Astrocyte (in vitro differentiated cells and primary cell): ENCODE measurements around the gene PTPRE. TPM values are rescaled to one million over a fixed set of nuclear protein-coding genes. Genes with fewer than 3 reads are reported as not detected.

Source experiments
- DNase-seq: peaks from one replicate; pipeline ENCODE4 v3.0.0-alpha.2; 2010; ENCODE audit warnings: low read depth
- FAIRE-seq: peaks from 2 replicates; lab custom pipeline; 2011; peaks lifted over from hg19 to GRCh38; lab: Jason Lieb, UNC
- H2AFZ ChIP-seq: 2 replicates; pipeline ENCODE4 v1.6.0; 2012; ENCODE audit warnings: low read depth, low read length, inconsistent platforms
- H3K27ac ChIP-seq: 2 replicates; pipeline ENCODE4 v1.5.1; 2011; ENCODE audit warnings: low read depth, low read length, inconsistent platforms
- H3K27me3 ChIP-seq: 2 replicates; pipeline ENCODE4 v1.6.0; 2011; ENCODE audit warnings: low read length, inconsistent platforms; ENCODE audit not compliant: insufficient read depth
- H3K36me3 ChIP-seq: 2 replicates; pipeline ENCODE4 v1.5.1; 2011; ENCODE audit warnings: low read length, inconsistent platforms; ENCODE audit not compliant: insufficient read depth
- H3K4me1 ChIP-seq: 2 replicates; pipeline ENCODE4 v1.5.1; 2011; ENCODE audit warnings: low read length, inconsistent platforms; ENCODE audit not compliant: insufficient read depth
- H3K4me2 ChIP-seq: 2 replicates; pipeline ENCODE4 v1.6.0; 2012; ENCODE audit warnings: low read length, inconsistent platforms
- H3K4me3 ChIP-seq: 2 replicates; pipeline ENCODE4 v1.5.1; 2011; ENCODE audit warnings: low read depth, mild to moderate bottlenecking, low read length, inconsistent platforms; ENCODE audit not compliant: insufficient read depth
- H3K79me2 ChIP-seq: 2 replicates; pipeline ENCODE4 v1.6.0; 2012; ENCODE audit warnings: mild to moderate bottlenecking, low read length, inconsistent platforms; ENCODE audit not compliant: insufficient read depth
- H3K9ac ChIP-seq: 2 replicates; pipeline ENCODE4 v1.6.0; 2012; ENCODE audit warnings: mild to moderate bottlenecking, low read length, inconsistent platforms
- H3K9me3 ChIP-seq: 2 replicates; pipeline ENCODE4 v1.5.1; 2012; ENCODE audit warnings: low read depth, mild to moderate bottlenecking, low read length, inconsistent platforms; ENCODE audit not compliant: insufficient read depth
- H4K20me1 ChIP-seq: 2 replicates; pipeline ENCODE4 v1.6.0; 2012; ENCODE audit warnings: low read length, inconsistent platforms; ENCODE audit not compliant: insufficient read depth
- H3K27ac Mint-ChIP-seq: one replicate; pipeline ENCODE4 v1.8.0; 2021; ENCODE audit warnings: mild to moderate bottlenecking, mixed read lengths; ENCODE audit not compliant: unreplicated experiment
- H3K27me3 Mint-ChIP-seq: one replicate; pipeline ENCODE4 v1.8.0; 2021; ENCODE audit warnings: low read depth, mixed read lengths; ENCODE audit not compliant: unreplicated experiment
- H3K36me3 Mint-ChIP-seq: one replicate; pipeline ENCODE4 v1.8.0; 2021; ENCODE audit warnings: low read depth, mixed read lengths; ENCODE audit not compliant: unreplicated experiment
- H3K4me1 Mint-ChIP-seq: one replicate; pipeline ENCODE4 v1.8.0; 2021; ENCODE audit warnings: low read depth, mixed read lengths; ENCODE audit not compliant: unreplicated experiment
- H3K4me3 Mint-ChIP-seq: one replicate; pipeline ENCODE4 v1.8.0; 2021; ENCODE audit warnings: mild to moderate bottlenecking, moderate library complexity, mixed read lengths; ENCODE audit not compliant: unreplicated experiment
- H3K9me3 Mint-ChIP-seq: one replicate; pipeline ENCODE4 v1.8.0; 2021; ENCODE audit warnings: mild to moderate bottlenecking, mixed read lengths; ENCODE audit not compliant: unreplicated experiment
- CTCF ChIP-seq: IDR thresholded peaks from 2 replicates; pipeline ENCODE4 v1.5.1; 2011; ENCODE audit warnings: low read depth, mild to moderate bottlenecking, inconsistent platforms, low read length, moderate library complexity; ENCODE audit not compliant: insufficient read depth
- EZH2 ChIP-seq: IDR thresholded peaks from 2 replicates; pipeline ENCODE4 v1.6.1; 2012; ENCODE audit warnings: mild to moderate bottlenecking, low read length, inconsistent platforms; ENCODE audit not compliant: insufficient read depth
- total RNA-seq: library from RNA; stranded (reverse); gene quantifications from 2 replicates; pipeline ENCODE4 v1.2.1, GENCODE V29; 2021

The PTPRE gene
- total RNA-seq, 1 donor from 2014 or later, result 14.1 TPM

- H2AFZ ChIP-seq, result no peak overlapping the region
- H3K4me1 ChIP-seq, result peaks cover 46% of the 10 kb centered on the region
- no peaks in the 10 kb centered on the region for H3K9me3 ChIP-seq
- peak overlapping the region; percentile 40 for H3K9ac ChIP-seq
- Mint-ChIP-seq H3K4me3 (peak overlapping the region; percentile 54), H3K4me1 (peaks cover 65% of the 10 kb centered on the region), H3K27me3 (no peaks in the 10 kb centered on the region), H3K9me3 (peaks cover 4% of the 10 kb centered on the region), H3K36me3 (peaks cover 8% of the 10 kb centered on the region), H3K27ac (peak overlapping the region; percentile 98)
- H3K4me3 ChIP-seq, result no peak overlapping the region
- no peaks in the 10 kb centered on the region for H3K27me3 ChIP-seq
- no peak for TF ChIP-seq EZH2
- no peak for TF ChIP-seq CTCF
- peak; percentile 96 for DNase-seq
- no peaks in the 10 kb centered on the region for H3K36me3 ChIP-seq
- H3K4me2 ChIP-seq, result peak overlapping the region; percentile 72
- FAIRE-seq, result no peak
- H3K79me2 ChIP-seq, result peaks cover 38% of the 10 kb centered on the region
- no peaks in the 10 kb centered on the region for H4K20me1 ChIP-seq
- peak overlapping the region; percentile 83 for H3K27ac ChIP-seq
These were observed 15.9 kb downstream of the PTPRE start for GRCh38 chr10:127922675-127923366.

- Histone ChIP-seq H3K27ac (peak overlapping the region; percentile 83), H3K4me3 (no peak overlapping the region), H3K9ac (no peak overlapping the region), H4K20me1 (no peaks in the 10 kb centered on the region), H3K79me2 (peaks cover 38% of the 10 kb centered on the region), H3K27me3 (no peaks in the 10 kb centered on the region), H3K36me3 (no peaks in the 10 kb centered on the region), H3K4me2 (peak overlapping the region; percentile 72), H2AFZ (no peak overlapping the region), H3K4me1 (peaks cover 54% of the 10 kb centered on the region), H3K9me3 (no peaks in the 10 kb centered on the region)
- H3K4me3 Mint-ChIP-seq, result no peak overlapping the region
- H3K27me3 Mint-ChIP-seq, result no peaks in the 10 kb centered on the region
- DNase-seq (no peak), FAIRE-seq (no peak)
- peaks cover 72% of the 10 kb centered on the region for H3K4me1 Mint-ChIP-seq
- H3K36me3 Mint-ChIP-seq, result peaks cover 6% of the 10 kb centered on the region
- H3K9me3 Mint-ChIP-seq, result peaks cover 4% of the 10 kb centered on the region
- H3K27ac Mint-ChIP-seq, result peak overlapping the region; percentile 98
- TF ChIP-seq CTCF (no peak), EZH2 (no peak)
These were observed 16.7 kb downstream of the PTPRE start for GRCh38 chr10:127923646-127924045.

GRCh38 chr10:127925471-127926207 lies 18.7 kb downstream of the PTPRE start:
- H3K4me1 ChIP-seq, result peaks cover 42% of the 10 kb centered on the region
- no peak overlapping the region for H3K4me3 ChIP-seq
- H3K9ac ChIP-seq, result no peak overlapping the region
- no peak overlapping the region for H3K27ac ChIP-seq
- no peaks in the 10 kb centered on the region for H3K36me3 ChIP-seq
- no peak overlapping the region for H3K4me3 Mint-ChIP-seq
- FAIRE-seq, result no peak
- peaks cover 4% of the 10 kb centered on the region for H3K9me3 Mint-ChIP-seq
- no peak for TF ChIP-seq EZH2
- no peak for TF ChIP-seq CTCF
- H3K9me3 ChIP-seq, result no peaks in the 10 kb centered on the region
- H3K27ac Mint-ChIP-seq, result no peak overlapping the region
- H4K20me1 ChIP-seq, result no peaks in the 10 kb centered on the region
- peaks cover 2% of the 10 kb centered on the region for H3K36me3 Mint-ChIP-seq
- no peaks in the 10 kb centered on the region for H3K27me3 Mint-ChIP-seq
- DNase-seq, result peak; percentile 36
- no peak overlapping the region for H3K4me2 ChIP-seq
- no peak overlapping the region for H2AFZ ChIP-seq
- H3K4me1 Mint-ChIP-seq, result peaks cover 57% of the 10 kb centered on the region
- H3K27me3 ChIP-seq, result no peaks in the 10 kb centered on the region
- peaks cover 34% of the 10 kb centered on the region for H3K79me2 ChIP-seq
